ENCODE results near the gene KRT33A.
"Not testable (repeated sequence)": the region's sequence is repeated elsewhere in the genome, so short reads cannot be mapped to it uniquely, and the experiment has no call there.

Gene KRT33A

GRCh38 chr17:41350381-41350878 lies at the start of gene KRT33A:
Gene KRT33A (minus strand): TSS chr17:41350828. CDS start chr17:41350767, 61 bp downstream.
- H3K9me3 ChIP-seq (ENCODE audit: low read length); H3F3A ChIP-seq (ENCODE audit: insufficient read depth, low read length); H3K79me2 ChIP-seq (ENCODE audit: insufficient read depth, low read length); H3K27me3 ChIP-seq (ENCODE audit: insufficient read depth, low read length); H3K4me3 ChIP-seq (ENCODE audit: low read depth, low read length, poor library complexity, severe bottlenecking); H3K36me3 ChIP-seq (ENCODE audit: insufficient read depth, low read length); H3K4me2 ChIP-seq (ENCODE audit: low read length); H3K4me1 ChIP-seq (ENCODE audit: insufficient read depth, low read length, severe bottlenecking); H2AFZ ChIP-seq (ENCODE audit: low read length); H3K9ac ChIP-seq (ENCODE audit: low read length); H4K20me1 ChIP-seq (ENCODE audit: insufficient read depth, low read length); H3K9me2 ChIP-seq (ENCODE audit: low read depth, low read length); H3K27ac ChIP-seq (ENCODE audit: low read depth, low read length, poor library complexity, severe bottlenecking): not testable (repeated sequence)

- Histone ChIP-seq H3K27me3 (ENCODE audit: insufficient read depth, low read length) (no peaks in the 10 kb centered on the region), H2AFZ (ENCODE audit: low read length) (no peak within 1 kb of the TSS), H3K9me3 (ENCODE audit: low read length) (no peaks in the 10 kb centered on the region), H3F3A (ENCODE audit: insufficient read depth, low read length) (no peaks in the 10 kb centered on the region), H3K27ac (ENCODE audit: low read depth, low read length, poor library complexity, severe bottlenecking) (no peak within 1 kb of the TSS), H3K4me1 (ENCODE audit: insufficient read depth, low read length, severe bottlenecking) (no peaks in the 10 kb centered on the region), H3K36me3 (ENCODE audit: insufficient read depth, low read length) (no peaks in the 10 kb centered on the region), H4K20me1 (ENCODE audit: insufficient read depth, low read length) (no peaks in the 10 kb centered on the region), H3K79me2 (ENCODE audit: insufficient read depth, low read length) (no peaks in the 10 kb centered on the region), H3K9me2 (ENCODE audit: low read depth, low read length) (no peaks in the 10 kb centered on the region), H3K4me3 (ENCODE audit: low read depth, low read length, poor library complexity, severe bottlenecking) (no peak within 1 kb of the TSS), H3K9ac (ENCODE audit: low read length) (no peak within 1 kb of the TSS), H3K4me2 (ENCODE audit: low read length) (no peak within 1 kb of the TSS)
- TF ChIP-seq CTCF (IDR thresholded peaks at IDR 0.05; ENCODE audit: low read length) (no peak), EZH2 (IDR thresholded peaks at IDR 0.05; ENCODE audit: borderline replicate concordance, low read length) (no peak)
These were observed 46.5 kb upstream of the KRT33A start, which contains the start of gene KRT31 for GRCh38 chr17:41396996-41397660. Gene KRT31 (minus strand): TSS chr17:41397608. CDS start chr17:41397539, 69 bp downstream.

- Histone ChIP-seq H3K27me3 (ENCODE audit: insufficient read depth, low read length) (no peaks in the 10 kb centered on the region), H3K4me2 (ENCODE audit: low read length) (no peak overlapping the region), H3K9me2 (ENCODE audit: low read depth, low read length) (no peaks in the 10 kb centered on the region), H3K79me2 (ENCODE audit: insufficient read depth, low read length) (no peaks in the 10 kb centered on the region), H3K4me3 (ENCODE audit: low read depth, low read length, poor library complexity, severe bottlenecking) (no peak overlapping the region), H3K9me3 (ENCODE audit: low read length) (no peaks in the 10 kb centered on the region), H3K4me1 (ENCODE audit: insufficient read depth, low read length, severe bottlenecking) (no peaks in the 10 kb centered on the region), H4K20me1 (ENCODE audit: insufficient read depth, low read length) (no peaks in the 10 kb centered on the region), H3K27ac (ENCODE audit: low read depth, low read length, poor library complexity, severe bottlenecking) (no peak overlapping the region), H3F3A (ENCODE audit: insufficient read depth, low read length) (no peaks in the 10 kb centered on the region), H2AFZ (ENCODE audit: low read length) (no peak overlapping the region), H3K36me3 (ENCODE audit: insufficient read depth, low read length) (no peaks in the 10 kb centered on the region), H3K9ac (ENCODE audit: low read length) (no peak overlapping the region)
- TF ChIP-seq EZH2 (IDR thresholded peaks at IDR 0.05; ENCODE audit: borderline replicate concordance, low read length) (no peak), CTCF (IDR thresholded peaks at IDR 0.05; ENCODE audit: low read length) (no peak)
These were observed 45.7 kb upstream of the KRT33A start for GRCh38 chr17:41396340-41396739.

GRCh38 chr17:41395611-41396010 lies 45.0 kb upstream of the KRT33A start:
- H3K79me2 ChIP-seq (ENCODE audit: insufficient read depth, low read length) = no peaks in the 10 kb centered on the region
- H2AFZ ChIP-seq (ENCODE audit: low read length) = no peak overlapping the region
- H3K27ac ChIP-seq (ENCODE audit: low read depth, low read length, poor library complexity, severe bottlenecking) = no peak overlapping the region
- no peak overlapping the region for H3K4me2 ChIP-seq (ENCODE audit: low read length)
- no peaks in the 10 kb centered on the region for H3K9me3 ChIP-seq (ENCODE audit: low read length)
- H3F3A ChIP-seq (ENCODE audit: insufficient read depth, low read length) = no peaks in the 10 kb centered on the region
- H3K9ac ChIP-seq (ENCODE audit: low read length) = no peak overlapping the region
- H3K27me3 ChIP-seq (ENCODE audit: insufficient read depth, low read length) = no peaks in the 10 kb centered on the region
- H3K9me2 ChIP-seq (ENCODE audit: low read depth, low read length) = no peaks in the 10 kb centered on the region
- no peak overlapping the region for H3K4me3 ChIP-seq (ENCODE audit: low read depth, low read length, poor library complexity, severe bottlenecking)
- no peaks in the 10 kb centered on the region for H4K20me1 ChIP-seq (ENCODE audit: insufficient read depth, low read length)
- TF ChIP-seq EZH2 (IDR thresholded peaks at IDR 0.05; ENCODE audit: borderline replicate concordance, low read length) (no peak), CTCF (IDR thresholded peaks at IDR 0.05; ENCODE audit: low read length) (no peak)
- no peaks in the 10 kb centered on the region for H3K36me3 ChIP-seq (ENCODE audit: insufficient read depth, low read length)
- no peaks in the 10 kb centered on the region for H3K4me1 ChIP-seq (ENCODE audit: insufficient read depth, low read length, severe bottlenecking)

- not testable (repeated sequence) for H3K9me3 ChIP-seq (ENCODE audit: low read length); H3K9ac ChIP-seq (ENCODE audit: low read length); H3K4me1 ChIP-seq (ENCODE audit: insufficient read depth, low read length, severe bottlenecking); H3K27ac ChIP-seq (ENCODE audit: low read depth, low read length, poor library complexity, severe bottlenecking); H3K27me3 ChIP-seq (ENCODE audit: insufficient read depth, low read length); H2AFZ ChIP-seq (ENCODE audit: low read length); H3K36me3 ChIP-seq (ENCODE audit: insufficient read depth, low read length); H3K9me2 ChIP-seq (ENCODE audit: low read depth, low read length); H3K4me3 ChIP-seq (ENCODE audit: low read depth, low read length, poor library complexity, severe bottlenecking); H3K79me2 ChIP-seq (ENCODE audit: insufficient read depth, low read length); H3K4me2 ChIP-seq (ENCODE audit: low read length); H4K20me1 ChIP-seq (ENCODE audit: insufficient read depth, low read length); H3F3A ChIP-seq (ENCODE audit: insufficient read depth, low read length)
These were observed 44.4 kb upstream of the KRT33A start for GRCh38 chr17:41395044-41395443.

Measured in OCI-LY1 (cell line).